Fibroblast of lung (primary cell): Measurements from ENCODE around the gene DLGAP3.

Experiments
- CTCF ChIP-seq, 2 donors: IDR thresholded peaks in 1 of 2; conservative IDR thresholded peaks in 1 of 2; 1 replicate in 1 of 2; 2 replicates in 1 of 2; pipeline ENCODE4 v1.5.1; 2011 to 2012; ENCODE audit warnings: low read length in 2 of 2, control low read depth in 1 of 2, inconsistent platforms in 1 of 2, low read depth in 1 of 2, mild to moderate bottlenecking in 1 of 2
- EZH2 ChIP-seq: IDR thresholded peaks from 2 replicates; pipeline ENCODE4 v1.5.1; 2012; ENCODE audit warnings: low read length, control low read depth, mild to moderate bottlenecking; ENCODE audit errors: missing control alignments

- TF ChIP-seq EZH2, result no peak
- TF ChIP-seq CTCF (conservative IDR thresholded peaks at IDR 0.05 in 1 of 2, IDR thresholded peaks at IDR 0.05 in 1 of 2; ENCODE audit: low read depth in 1 of 2, low read length in 2 of 2), result no peak
These were observed 21.9 kb downstream of the DLGAP3 start for GRCh38 chr1:34907487-34908090.
